Naive thymus-derived CD4-positive, alpha-beta T cell (primary cell): ENCODE measurements around the gene MIP. TPM values are rescaled to one million over a fixed set of nuclear protein-coding genes. Genes with fewer than 3 reads are reported as not detected.
"Not testable (repeated sequence)": the region's sequence is repeated elsewhere in the genome, so short reads cannot be mapped to it uniquely, and the experiment has no call there.

Experiments
- ATAC-seq: fragments of 150-1000 bp; cut with Tn5 transposase; 2 replicates; pipeline ENCODE4 v1.10.0; 2021; ENCODE audit warnings: mild to moderate bottlenecking, moderate library complexity
- CTCF ChIA-PET: fragments of 350-600 bp; sonication (Branson Sonifier 250); formaldehyde crosslinking; loops from one replicate; lab custom pipeline; 2021; ENCODE audit warnings: antibody characterized with exemption; lab: Charles Lee
- POLR2A ChIA-PET: fragments of 350-600 bp; sonication (Branson Sonifier 250); formaldehyde crosslinking; loops from one replicate; lab custom pipeline; 2021; ENCODE audit warnings: antibody characterized with exemption, inconsistent platforms; lab: Charles Lee
- DNase-seq, 9 donors: peaks; one replicate each; pipeline versions ENCODE4 v3.0.0 to v3.0.0-alpha.2; 2020 to 2022; ENCODE audit warnings: mixed read lengths in 1 of 9
- H3K27ac ChIP-seq: one replicate; pipeline ENCODE4 v1.7.0; 2013; ENCODE audit warnings: mild to moderate bottlenecking, low read depth, low read length, moderate library complexity
- H3K27me3 ChIP-seq, 2 donors: one replicate each; pipeline ENCODE4 v1.7.0; 2013; ENCODE audit warnings: low read length in 2 of 2, mild to moderate bottlenecking in 2 of 2, moderate library complexity in 2 of 2; ENCODE audit not compliant: control insufficient read depth in 2 of 2, insufficient read depth in 2 of 2
- H3K36me3 ChIP-seq, 3 experiments: 1 replicate in 2 of 3; 2 replicates in 1 of 3; pipeline ENCODE4 v1.7.0; 2013; ENCODE audit warnings: low read length in 3 of 3, mild to moderate bottlenecking in 3 of 3, moderate library complexity in 1 of 3; ENCODE audit not compliant: insufficient read depth in 3 of 3, control insufficient read depth in 2 of 3
- H3K4me1 ChIP-seq, 2 donors: one replicate each; pipeline ENCODE4 v1.7.0; 2013; ENCODE audit warnings: low read length in 2 of 2, mild to moderate bottlenecking in 2 of 2, moderate library complexity in 1 of 2; ENCODE audit not compliant: control insufficient read depth in 2 of 2, insufficient read depth in 2 of 2
- H3K4me3 ChIP-seq: 2 replicates; pipeline ENCODE4 v1.7.0; 2013; ENCODE audit warnings: mild to moderate bottlenecking, low read length
- H3K9me3 ChIP-seq, 3 experiments: 1 replicate in 2 of 3; 2 replicates in 1 of 3; pipeline ENCODE4 v1.7.0; 2013; ENCODE audit warnings: low read length in 3 of 3; ENCODE audit not compliant: control insufficient read depth in 2 of 3
- H3K27ac Mint-ChIP-seq, 9 donors: one replicate each; pipeline ENCODE4 v1.8.0; 2020 to 2022; ENCODE audit warnings: mixed read lengths in 9 of 9, mild to moderate bottlenecking in 8 of 9, moderate library complexity in 5 of 9, inconsistent platforms in 2 of 9
- H3K27me3 Mint-ChIP-seq, 5 donors: one replicate each; pipeline ENCODE4 v1.8.0; 2021 to 2022; ENCODE audit warnings: mixed read lengths in 5 of 5, mild to moderate bottlenecking in 1 of 5
- H3K36me3 Mint-ChIP-seq, 5 donors: one replicate each; pipeline ENCODE4 v1.8.0; 2020 to 2022; ENCODE audit warnings: mixed read lengths in 5 of 5, mild to moderate bottlenecking in 3 of 5, inconsistent platforms in 1 of 5
- H3K4me1 Mint-ChIP-seq, 7 donors: one replicate each; pipeline ENCODE4 v1.8.0; 2020 to 2022; ENCODE audit warnings: mixed read lengths in 7 of 7, mild to moderate bottlenecking in 3 of 7, inconsistent platforms in 1 of 7
- H3K4me3 Mint-ChIP-seq, 10 donors: one replicate each; pipeline ENCODE4 v1.8.0; 2020 to 2022; ENCODE audit warnings: mild to moderate bottlenecking in 10 of 10, mixed read lengths in 10 of 10, moderate library complexity in 6 of 10, inconsistent platforms in 2 of 10
- H3K9me3 Mint-ChIP-seq, 11 donors: one replicate each; pipeline ENCODE4 v1.8.0; 2020 to 2022; ENCODE audit warnings: mixed read lengths in 11 of 11, mild to moderate bottlenecking in 4 of 11, inconsistent platforms in 1 of 11, moderate library complexity in 1 of 11
- intact Hi-C, 2 donors: fragments of 100-400 bp; cut with micrococcal nuclease; formaldehyde crosslinking; loops; one replicate each; pipeline ENCODE4 v1.15.1; 2023
- polyA plus RNA-seq, 2 donors: library from polyadenylated mRNA; unstranded; fragments of 300-500 nt; fragmentation: Illumina TruSeq; gene quantifications; one replicate each; pipeline ENCODE4 v1.2.3, GENCODE V29; 2021
- total RNA-seq, 6 experiments: library from RNA in 5 of 6; stranded (reverse) in 5 of 6; gene quantifications; 1 replicate in 5 of 6; 2 replicates in 1 of 6; pipeline ENCODE4 v1.2.3 and lab custom pipeline; 2021 to 2026

Gene MIP
- total and polyA plus RNA-seq, 7 experiments from 2014 or later: not detected

DNA sequence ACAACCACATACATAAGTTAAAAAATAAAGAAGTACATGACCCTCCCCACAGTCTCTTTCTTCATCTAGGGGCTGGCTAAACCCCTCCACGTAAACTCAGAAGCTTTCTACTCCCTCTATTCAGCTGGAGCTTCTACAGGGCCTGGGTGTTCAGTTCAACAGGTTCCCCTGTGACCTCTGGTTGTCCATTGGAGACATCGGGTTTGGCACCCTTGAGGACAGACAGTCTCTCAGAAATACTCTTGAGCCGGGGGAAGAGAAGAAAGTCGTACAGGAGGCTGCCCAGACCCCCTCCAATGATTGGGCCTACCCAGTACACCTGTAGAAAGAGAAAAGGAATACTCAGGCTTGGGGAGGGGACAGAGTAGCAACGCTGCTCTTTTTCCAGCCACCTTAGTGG lies 3.3 kb downstream of the MIP start:
- H3K27ac Mint-ChIP-seq: peak overlapping the region in 1 of 9 donors; percentile 62

DNA sequence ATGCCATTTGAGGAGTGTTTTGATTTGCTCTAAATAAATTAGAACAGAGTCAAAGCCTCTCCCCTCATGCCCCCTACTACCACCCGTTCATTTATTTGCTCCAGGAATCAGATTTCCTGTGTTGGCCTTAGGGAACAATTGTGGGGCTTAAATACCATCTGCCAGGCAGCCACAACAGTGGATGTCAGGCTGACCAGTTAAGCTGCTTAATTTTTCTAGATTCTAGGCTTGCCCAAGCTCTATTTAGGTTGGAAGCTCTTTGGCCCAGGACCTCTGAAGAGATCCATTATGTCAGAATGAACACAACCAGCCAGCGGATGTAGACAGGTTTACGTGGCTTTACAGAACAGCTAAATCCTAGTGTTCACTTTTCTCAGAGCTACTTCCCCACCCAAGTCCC lies 4.2 kb downstream of the MIP start:
- H3K4me1 ChIP-seq: peaks cover 0 to 7% of the 10 kb centered on the region in 2 donors
- ChIA-PET POLR2A (interaction anchor here (1.0 to 3.8 kb wide), 6 partner anchors 14 to 334 kb away, joined by 4 to 20 read pairs (median 18); partner anchors contain the start of genes CNPY2, IL23A, RPL41 and STAT2), CTCF (interaction anchor here (0.6 to 4.1 kb wide), 6 partner anchors 12 to 427 kb away, joined by 3 to 22 read pairs (median 4); partner anchors contain the start of genes CNPY2, COQ10A and STAT2)
- H3K9me3 Mint-ChIP-seq: no peaks in the 10 kb centered on the region
- intact Hi-C loops: no loop called here
- no peak for DNase-seq
- H3K9me3 ChIP-seq: no peaks in the 10 kb centered on the region
- no peaks in the 10 kb centered on the region for H3K27me3 ChIP-seq
- no peak overlapping the region for H3K27ac ChIP-seq
- ATAC-seq: no peak
- H3K4me3 ChIP-seq: no peak overlapping the region
- H3K4me3 Mint-ChIP-seq: peak overlapping the region in 9 of 10 donors; percentile 77 to 94 (median 92)
- H3K36me3 ChIP-seq: no peaks in the 10 kb centered on the region
- H3K27me3 Mint-ChIP-seq: no peaks in the 10 kb centered on the region
- H3K4me1 Mint-ChIP-seq: peaks cover 9 to 29% (median 24%) of the 10 kb centered on the region in 7 donors
- peak overlapping the region in 6 of 9 donors; percentile 86 to 98 (median 94) for H3K27ac Mint-ChIP-seq
- H3K36me3 Mint-ChIP-seq: peaks cover 0 to 4% (median 0%) of the 10 kb centered on the region in 5 donors

More for the DNA sequence above, 3.3 kb downstream of the MIP start:
- Histone ChIP-seq H3K36me3 (no peaks in the 10 kb centered on the region), H3K27me3 (no peaks in the 10 kb centered on the region), H3K4me3 (no peak overlapping the region), H3K9me3 (no peaks in the 10 kb centered on the region), H3K4me1 (peaks cover 0 to 7% of the 10 kb centered on the region in 2 donors), H3K27ac (no peak overlapping the region)
- Mint-ChIP-seq H3K9me3 (no peaks in the 10 kb centered on the region), H3K27me3 (no peaks in the 10 kb centered on the region), H3K36me3 (peaks cover 0 to 4% (median 0%) of the 10 kb centered on the region in 5 donors), H3K4me3 (peak overlapping the region in 2 of 10 donors; percentile 13 to 30), H3K4me1 (peaks cover 9 to 27% (median 24%) of the 10 kb centered on the region in 7 donors)
- intact Hi-C loops: no loop called here
- CTCF ChIA-PET: interaction anchor here (0.6 to 4.1 kb wide), 2 partner anchors 11 to 428 kb away, joined by 3 to 22 read pairs; no protein-coding TSS in a partner anchor
- ATAC-seq (no peak), DNase-seq (no peak)
- POLR2A ChIA-PET: interaction anchor here (3.8 kb wide), 1 partner anchor 113 kb away, joined by 20 read pairs; the partner anchor contains the start of gene IL23A

GRCh38 chr12:56449622-56449984 lies 4.9 kb downstream of the MIP start:
- Histone ChIP-seq H3K4me3 (peak overlapping the region; percentile 97), H3K9me3 (no peaks in the 10 kb centered on the region), H3K4me1 (peaks cover 0 to 7% of the 10 kb centered on the region in 2 donors), H3K27me3 (no peaks in the 10 kb centered on the region), H3K27ac (peak overlapping the region; percentile 74), H3K36me3 (no peaks in the 10 kb centered on the region)
- peaks cover 0 to 7% (median 0%) of the 10 kb centered on the region in 5 donors for H3K36me3 Mint-ChIP-seq
- intact Hi-C loops: loop anchor here (1.0 to 5.0 kb wide), 12 partner anchors 15 to 322 kb away; partner anchors contain the start of genes CS (in 2 of the 2), SPRYD4 (in 2 of the 2), STAT2 (in 2 of the 2) and ANKRD52 (in 1 of the 2)
- H3K4me3 Mint-ChIP-seq: peak overlapping the region; percentile 77 to 94 (median 92)
- POLR2A ChIA-PET: interaction anchor here (0.6 to 3.8 kb wide), 14 partner anchors 14 to 347 kb away, joined by 3 to 20 read pairs (median 4); partner anchors contain the start of genes CNPY2, IL23A, PTGES3 and RPL41
- peaks cover 11 to 32% (median 24%) of the 10 kb centered on the region in 7 donors for H3K4me1 Mint-ChIP-seq
- peaks cover 0 to 3% (median 0%) of the 10 kb centered on the region in 11 donors for H3K9me3 Mint-ChIP-seq
- ATAC-seq (no peak), DNase-seq (no peak)
- H3K27me3 Mint-ChIP-seq: no peaks in the 10 kb centered on the region
- CTCF ChIA-PET: interaction anchor here (0.6 to 4.1 kb wide), 4 partner anchors 13 to 182 kb away, joined by 4 to 22 read pairs (median 4); partner anchors contain the start of genes COQ10A and STAT2
- H3K27ac Mint-ChIP-seq: peak overlapping the region; percentile 86 to 98 (median 93)

- peaks cover 0 to 11% (median 3%) of the 10 kb centered on the region in 5 donors for H3K36me3 Mint-ChIP-seq
- intact Hi-C loops: loop anchor here (1.0 to 5.0 kb wide), 12 partner anchors 15 to 322 kb away; partner anchors contain the start of genes CS (in 2 of the 2), SPRYD4 (in 2 of the 2), STAT2 (in 2 of the 2) and ANKRD52 (in 1 of the 2)
- Histone ChIP-seq H3K4me1 (peaks cover 0 to 7% of the 10 kb centered on the region in 2 donors), H3K9me3 (no peaks in the 10 kb centered on the region), H3K4me3 (peak within 1 kb of the TSS; percentile 97), H3K27me3 (no peaks in the 10 kb centered on the region), H3K27ac (peak within 1 kb of the TSS; percentile 74), H3K36me3 (no peaks in the 10 kb centered on the region)
- ATAC-seq: peak; percentile 98
- ChIA-PET POLR2A (interaction anchor here (0.6 to 3.8 kb wide), 18 partner anchors 15 to 859 kb away, joined by 3 to 20 read pairs (median 4); partner anchors contain the start of genes CNPY2, IL23A, PTGES3 and RPL41), CTCF (interaction anchor here (0.6 to 4.1 kb wide), 5 partner anchors 13 to 709 kb away, joined by 3 to 22 read pairs (median 4); partner anchors contain the start of genes COQ10A and STAT2)
- H3K9me3 Mint-ChIP-seq: peaks cover 0 to 6% (median 3%) of the 10 kb centered on the region in 11 donors
- H3K4me3 Mint-ChIP-seq: peak within 1 kb of the TSS; percentile 77 to 94 (median 92)
- peaks cover 12 to 36% (median 24%) of the 10 kb centered on the region in 7 donors for H3K4me1 Mint-ChIP-seq
- DNase-seq: peak; percentile 74 to 89 (median 85)
- no peaks in the 10 kb centered on the region for H3K27me3 Mint-ChIP-seq
- H3K27ac Mint-ChIP-seq: peak within 1 kb of the TSS; percentile 86 to 98 (median 93)
Measured at GRCh38 chr12:56448860-56449621, 5.4 kb downstream of the MIP start, which contains the start of gene TIMELESS. Gene TIMELESS, minus strand, starts transcription at chr12:56449426. Its CDS starts 15,256 bp downstream, at chr12:56434170.

- H3K9me3 ChIP-seq, H3K27ac ChIP-seq, POLR2A ChIA-PET, H3K36me3 ChIP-seq, CTCF ChIA-PET, H3K27me3 Mint-ChIP-seq, intact Hi-C loops, H3K27me3 ChIP-seq, DNase-seq, ATAC-seq, H3K4me1 ChIP-seq, H3K4me3 ChIP-seq, H3K27ac Mint-ChIP-seq, H3K4me3 Mint-ChIP-seq: not testable (repeated sequence)
- Mint-ChIP-seq H3K36me3 (peaks cover 0 to 24% (median 9%) of the 10 kb centered on the region in 5 donors), H3K4me1 (peaks cover 4 to 37% (median 10%) of the 10 kb centered on the region in 7 donors), H3K9me3 (peaks cover 0 to 12% (median 6%) of the 10 kb centered on the region in 11 donors)
Measured at GRCh38 chr12:56443208-56443607, 11.2 kb downstream of the MIP start.
